Hepatocyte (in vitro differentiated cells): ENCODE measurements around the gene PLCB4. TPM values are rescaled to one million over a fixed set of nuclear protein-coding genes. Genes with fewer than 3 reads are reported as not detected.

ENCODE experiments used
- DNase-seq: peaks from one replicate; pipeline ENCODE4 v3.0.0-alpha.2; 2016; ENCODE audit warnings: low spot score
- H2AFZ ChIP-seq: fragments of 200-600 bp; sonication (generic); 2 replicates; pipeline ENCODE4 v1.6.0; 2016; ENCODE audit warnings: antibody characterized with exemption, mild to moderate bottlenecking
- H3K27ac ChIP-seq: fragments of 200-600 bp; sonication (generic); 2 replicates; pipeline ENCODE4 v1.5.1; 2016; ENCODE audit warnings: mild to moderate bottlenecking
- H3K27me3 ChIP-seq: fragments of 200-600 bp; sonication (generic); 2 replicates; pipeline ENCODE4 v1.6.1; 2016
- H3K36me3 ChIP-seq: fragments of 200-600 bp; sonication (generic); replicated peaks from 2 replicates; pipeline ENCODE4 v1.5.1; 2016; ENCODE audit warnings: low read depth; ENCODE audit not compliant: insufficient read depth
- H3K4me1 ChIP-seq: fragments of 200-600 bp; sonication (generic); 2 replicates; pipeline ENCODE4 v1.5.1; 2016; ENCODE audit warnings: mild to moderate bottlenecking, moderate library complexity; ENCODE audit not compliant: insufficient read depth
- H3K4me2 ChIP-seq: fragments of 200-600 bp; sonication (generic); 2 replicates; pipeline ENCODE4 v1.6.0; 2016
- H3K4me3 ChIP-seq: fragments of 200-600 bp; sonication (generic); 2 replicates; pipeline ENCODE4 v1.5.1; 2016; ENCODE audit warnings: mild to moderate bottlenecking
- H3K79me2 ChIP-seq: fragments of 200-600 bp; sonication (generic); 2 replicates; pipeline ENCODE4 v1.6.0; 2017; ENCODE audit warnings: mild to moderate bottlenecking
- H3K9me2 ChIP-seq: fragments of 200-600 bp; sonication (generic); replicated peaks from 2 replicates; pipeline ENCODE4 v1.6.0; 2017; ENCODE audit warnings: mild to moderate bottlenecking; ENCODE audit not compliant: insufficient read depth
- H3K9me3 ChIP-seq: fragments of 200-600 bp; sonication (generic); 2 replicates; pipeline ENCODE4 v1.5.1; 2016; ENCODE audit warnings: low read depth, mild to moderate bottlenecking
- H4K20me1 ChIP-seq: fragments of 200-600 bp; sonication (generic); 2 replicates; pipeline ENCODE4 v1.6.0; 2016; ENCODE audit warnings: mild to moderate bottlenecking; ENCODE audit not compliant: insufficient read depth, poor library complexity, severe bottlenecking
- EZH2 ChIP-seq: fragments of 200-600 bp; sonication (generic); IDR thresholded peaks from 2 replicates; pipeline ENCODE4 v1.6.1; 2016; ENCODE audit warnings: antibody characterized with exemption, mild to moderate bottlenecking, borderline replicate concordance
- EZH2phosphoT487 ChIP-seq: fragments of 200-600 bp; sonication (generic); IDR thresholded peaks from one replicate; pipeline ENCODE4 v1.6.1; 2018; ENCODE audit warnings: antibody characterized with exemption, mild to moderate bottlenecking, low read depth, moderate library complexity; ENCODE audit not compliant: unreplicated experiment, severe bottlenecking
- WGBS: methylation state at CpG from one replicate; pipeline ENCODE4 v1.1.6; 2016; ENCODE audit warnings: low lambda C conversion rate; ENCODE audit errors: missing lambda C conversion rate; 5-methylcytosine and 5-hydroxymethylcytosine counted together
- polyA plus RNA-seq: library from polyadenylated mRNA; unstranded; fragments of >200 nt; fragmentation: Nextera tagmentation; extraction: Ambion mirVana; gene quantifications from 2 replicates; pipeline ENCODE4 v1.2.1, GENCODE V29; 2016
- total RNA-seq: library from RNA; depleted of rRNA; stranded (reverse); fragments of >200 nt; gene quantifications from 2 replicates; pipeline ENCODE4 v1.2.3, GENCODE V29; 2014
- TF ChIP-seq, protein P1 (sequence below): fragments of 200-600 bp; sonication (generic); IDR thresholded peaks from 2 replicates; pipeline ENCODE4 v1.5.1; 2016; ENCODE audit warnings: antibody characterized with exemption, mild to moderate bottlenecking; ENCODE audit not compliant: poor library complexity

Gene PLCB4
- total and polyA plus RNA-seq, 2 experiments from 2014 or later: 6.4 to 15.0 TPM

- Histone ChIP-seq H3K9me2 (no peaks in the 10 kb centered on the region), H3K27me3 (no peaks in the 10 kb centered on the region), H3K4me2 (no peak overlapping the region), H3K36me3 (no peaks in the 10 kb centered on the region), H3K27ac (peak overlapping the region; percentile 4), H3K4me3 (no peak overlapping the region), H2AFZ (no peak overlapping the region), H3K79me2 (no peaks in the 10 kb centered on the region), H3K4me1 (no peaks in the 10 kb centered on the region), H3K9me3 (no peaks in the 10 kb centered on the region), H4K20me1 (no peaks in the 10 kb centered on the region)
- no peak for DNase-seq
- TF ChIP-seq, protein P1, sequence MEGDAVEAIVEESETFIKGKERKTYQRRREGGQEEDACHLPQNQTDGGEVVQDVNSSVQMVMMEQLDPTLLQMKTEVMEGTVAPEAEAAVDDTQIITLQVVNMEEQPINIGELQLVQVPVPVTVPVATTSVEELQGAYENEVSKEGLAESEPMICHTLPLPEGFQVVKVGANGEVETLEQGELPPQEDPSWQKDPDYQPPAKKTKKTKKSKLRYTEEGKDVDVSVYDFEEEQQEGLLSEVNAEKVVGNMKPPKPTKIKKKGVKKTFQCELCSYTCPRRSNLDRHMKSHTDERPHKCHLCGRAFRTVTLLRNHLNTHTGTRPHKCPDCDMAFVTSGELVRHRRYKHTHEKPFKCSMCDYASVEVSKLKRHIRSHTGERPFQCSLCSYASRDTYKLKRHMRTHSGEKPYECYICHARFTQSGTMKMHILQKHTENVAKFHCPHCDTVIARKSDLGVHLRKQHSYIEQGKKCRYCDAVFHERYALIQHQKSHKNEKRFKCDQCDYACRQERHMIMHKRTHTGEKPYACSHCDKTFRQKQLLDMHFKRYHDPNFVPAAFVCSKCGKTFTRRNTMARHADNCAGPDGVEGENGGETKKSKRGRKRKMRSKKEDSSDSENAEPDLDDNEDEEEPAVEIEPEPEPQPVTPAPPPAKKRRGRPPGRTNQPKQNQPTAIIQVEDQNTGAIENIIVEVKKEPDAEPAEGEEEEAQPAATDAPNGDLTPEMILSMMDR: no peak
- TF ChIP-seq EZH2phosphoT487: no peak
- TF ChIP-seq EZH2: no peak
- 80% methylated on average over 3 of the region's 3 CpGs for WGBS
Observed at GRCh38 chr20:9052136-9052535, 16.8 kb upstream of the PLCB4 start.

DNA sequence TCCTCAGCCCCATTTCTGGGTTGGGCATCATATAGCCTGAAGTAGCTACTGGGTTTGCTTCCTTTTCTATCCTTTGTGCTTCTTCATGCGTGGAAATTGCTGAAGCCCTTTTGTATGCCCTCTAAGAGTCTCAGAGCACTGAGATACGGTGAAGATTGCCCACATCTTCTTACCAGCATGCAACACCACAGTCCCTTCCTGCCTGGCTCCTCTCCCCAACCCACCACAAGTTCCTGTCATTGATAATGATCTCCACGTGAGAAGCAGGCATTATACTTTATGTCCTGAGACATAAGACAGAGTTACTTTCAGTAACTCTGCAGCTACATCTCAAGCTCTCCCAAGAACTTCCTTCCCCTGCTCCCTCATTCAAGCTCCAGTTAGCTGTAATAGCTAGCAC, 15.8 kb upstream of the PLCB4 start:
- Histone ChIP-seq H3K9me2 (no peaks in the 10 kb centered on the region), H3K27ac (no peak overlapping the region), H2AFZ (no peak overlapping the region), H3K36me3 (no peaks in the 10 kb centered on the region), H3K79me2 (no peaks in the 10 kb centered on the region), H3K27me3 (no peaks in the 10 kb centered on the region), H3K4me1 (no peaks in the 10 kb centered on the region), H3K9me3 (no peaks in the 10 kb centered on the region), H3K4me3 (no peak overlapping the region), H4K20me1 (no peaks in the 10 kb centered on the region), H3K4me2 (no peak overlapping the region)
- TF ChIP-seq EZH2 (no peak), EZH2phosphoT487 (no peak)
- TF ChIP-seq, protein P1: no peak
- DNase-seq: no peak
- 75% methylated on average over 3 of the region's 3 CpGs for WGBS

DNA sequence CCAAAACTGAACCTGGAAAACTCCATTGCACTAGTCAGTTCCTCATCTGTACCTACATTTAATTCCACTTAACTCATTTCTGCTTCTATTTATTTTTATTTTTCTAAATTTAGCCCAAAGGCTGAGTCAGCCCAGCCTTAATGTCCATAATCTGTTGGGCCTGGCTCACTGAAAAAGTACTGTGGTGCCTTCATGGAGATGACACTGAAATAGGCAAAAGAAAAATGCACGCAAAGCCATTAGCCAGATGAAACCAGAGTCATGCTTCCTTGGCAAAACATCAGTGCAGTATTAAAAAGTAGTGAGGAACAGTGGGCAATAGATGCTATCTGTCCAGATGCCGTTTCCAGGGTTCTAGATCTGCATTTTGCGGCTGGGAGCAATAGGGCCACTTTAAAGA, 14.7 kb upstream of the PLCB4 start:
- H3K27me3 ChIP-seq: no peaks in the 10 kb centered on the region
- H3K9me3 ChIP-seq: no peaks in the 10 kb centered on the region
- DNase-seq: no peak
- H2AFZ ChIP-seq: no peak overlapping the region
- H3K4me2 ChIP-seq: no peak overlapping the region
- H3K36me3 ChIP-seq: no peaks in the 10 kb centered on the region
- no peaks in the 10 kb centered on the region for H3K79me2 ChIP-seq
- TF ChIP-seq EZH2phosphoT487: no peak
- no peak for TF ChIP-seq EZH2
- TF ChIP-seq, protein P1: no peak
- 84% methylated on average over 3 of the region's 3 CpGs for WGBS
- no peaks in the 10 kb centered on the region for H3K9me2 ChIP-seq
- no peaks in the 10 kb centered on the region for H4K20me1 ChIP-seq
- H3K4me3 ChIP-seq: no peak overlapping the region
- no peaks in the 10 kb centered on the region for H3K4me1 ChIP-seq
- H3K27ac ChIP-seq: no peak overlapping the region

DNA sequence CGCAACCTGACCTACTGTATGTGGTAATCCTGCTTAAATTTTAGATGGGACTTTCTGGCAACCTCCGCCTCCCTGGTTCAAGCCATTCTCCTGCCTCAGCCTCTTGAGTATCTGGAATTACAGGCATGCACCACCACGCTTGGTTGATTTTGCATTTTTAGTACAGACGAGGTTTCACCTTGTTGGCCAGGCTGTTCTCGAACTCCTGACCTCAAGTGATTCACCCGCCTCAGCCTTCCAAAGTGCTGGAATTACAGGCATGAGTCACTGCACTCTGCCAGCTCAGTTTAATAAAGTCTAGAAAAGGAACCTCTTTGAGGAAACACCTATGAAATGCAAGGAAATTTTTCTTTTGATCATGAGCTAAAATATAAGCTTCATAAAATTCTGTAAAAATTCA, 9.0 kb upstream of the PLCB4 start:
- WGBS: 88% methylated on average over 6 of the region's 6 CpGs
- H4K20me1 ChIP-seq: no peaks in the 10 kb centered on the region
- H3K4me1 ChIP-seq: no peaks in the 10 kb centered on the region
- H3K9me2 ChIP-seq: no peaks in the 10 kb centered on the region
- H3K36me3 ChIP-seq: no peaks in the 10 kb centered on the region
- no peak for DNase-seq
- no peaks in the 10 kb centered on the region for H3K27me3 ChIP-seq
- no peaks in the 10 kb centered on the region for H3K79me2 ChIP-seq
- H3K9me3 ChIP-seq: no peaks in the 10 kb centered on the region
- H2AFZ ChIP-seq: no peak overlapping the region
- no peak overlapping the region for H3K4me2 ChIP-seq
- TF ChIP-seq EZH2phosphoT487 (no peak), EZH2 (no peak)
- TF ChIP-seq, protein P1: no peak
- H3K4me3 ChIP-seq: no peak overlapping the region
- H3K27ac ChIP-seq: no peak overlapping the region
